ENCODE data around the gene LSS. TPM values are rescaled to one million over a fixed set of nuclear protein-coding genes. Genes with fewer than 3 reads are reported as not detected.
A peak's percentile ranks its signal among the peaks of the same experiment; 100 is the strongest.

LSS gene
- 26.7 and 32.9 TPM in 2 replicates for total RNA-seq (2014; rRNA removed; shearing (Covaris generic))

DNA sequence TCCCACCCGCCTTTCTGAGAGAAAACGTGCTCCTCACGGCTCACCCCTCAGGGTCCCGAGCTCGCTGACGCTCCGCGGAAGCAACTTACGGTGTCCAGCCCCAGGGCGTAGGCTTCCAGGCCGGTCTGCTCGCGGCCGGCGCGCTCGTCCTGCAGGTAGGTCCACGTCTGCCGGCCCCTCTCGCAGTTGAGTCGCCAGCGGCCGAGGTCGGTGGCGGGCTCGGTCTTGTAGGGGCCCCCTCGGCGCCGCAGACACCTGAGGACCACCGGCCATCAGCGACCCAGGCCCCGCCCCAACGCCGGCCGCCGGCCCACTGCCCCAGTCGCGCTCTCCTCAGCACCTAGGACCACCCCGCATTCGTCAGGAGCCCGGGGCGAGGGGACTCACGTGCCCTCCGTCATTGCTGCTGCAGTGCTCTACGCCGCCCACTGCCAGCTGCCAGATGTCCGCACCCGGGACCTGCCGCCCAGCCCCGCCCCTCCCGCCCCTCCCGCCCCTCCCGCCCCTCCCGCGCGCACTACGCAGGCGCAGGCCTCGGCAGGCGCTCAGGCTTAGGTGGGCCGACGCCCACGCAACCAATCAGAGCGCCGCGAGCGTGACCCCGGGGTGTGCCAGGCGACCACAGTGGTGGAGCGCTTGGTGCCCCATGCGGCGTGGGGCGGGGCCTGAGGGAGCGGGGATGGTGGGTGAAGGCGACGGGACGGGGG, at the start of gene LSS:
Gene LSS (minus strand): TSS at position 430 of the 707 bp plus-strand sequence. CDS start 29 bp downstream, at position 401.
- DNase-seq (ENCODE audit: low read depth) = peak; percentile 94

DNA sequence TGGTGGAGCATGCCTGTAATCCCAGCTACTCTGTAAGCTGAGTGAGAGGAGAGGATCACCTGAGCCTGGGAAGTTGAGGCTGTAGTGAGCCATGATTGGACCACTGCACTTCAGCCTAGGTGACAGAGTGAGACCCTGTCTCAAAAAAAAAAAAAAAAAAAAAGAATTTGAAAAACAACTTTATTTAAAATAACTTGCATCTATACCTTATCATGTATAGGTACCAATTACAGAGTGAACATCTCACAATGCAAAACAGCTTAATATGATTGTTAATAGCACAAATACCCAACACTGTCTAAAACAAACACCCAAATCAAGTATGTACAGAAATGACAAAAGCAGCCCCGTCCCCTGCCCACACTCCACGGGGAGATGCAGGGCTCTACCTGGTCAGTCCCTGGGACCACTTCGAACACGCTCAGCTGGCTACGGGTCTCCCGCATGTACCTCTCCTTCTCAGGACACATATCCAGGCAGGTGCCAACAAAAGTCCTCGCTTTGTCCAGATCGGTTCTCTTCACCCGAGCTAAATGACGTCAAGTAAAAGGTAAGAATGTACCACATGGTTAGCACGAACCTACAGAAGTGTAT, 46.3 kb upstream of the LSS start:
- no peak for DNase-seq (ENCODE audit: low read depth)

DNA sequence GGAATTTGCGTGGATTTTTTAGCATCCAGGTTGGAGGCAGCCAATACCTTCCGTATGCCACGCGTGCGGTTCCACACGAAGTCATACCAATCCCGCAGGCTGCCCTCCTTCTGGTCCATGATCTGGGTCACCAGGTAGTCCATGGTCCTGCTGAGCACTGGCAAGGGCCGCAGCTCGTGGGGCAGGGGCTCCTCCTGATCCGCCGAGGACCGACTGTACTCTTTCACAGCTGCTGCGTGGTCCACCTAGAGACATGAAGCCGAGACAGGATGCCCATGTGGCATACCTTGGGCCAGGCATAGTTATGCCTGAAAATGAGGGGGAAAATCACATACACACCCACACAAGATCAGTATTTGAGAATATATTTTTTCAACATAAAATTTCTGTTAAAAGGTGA, 44.8 kb upstream of the LSS start:
- no peak for DNase-seq (ENCODE audit: low read depth)

DNA sequence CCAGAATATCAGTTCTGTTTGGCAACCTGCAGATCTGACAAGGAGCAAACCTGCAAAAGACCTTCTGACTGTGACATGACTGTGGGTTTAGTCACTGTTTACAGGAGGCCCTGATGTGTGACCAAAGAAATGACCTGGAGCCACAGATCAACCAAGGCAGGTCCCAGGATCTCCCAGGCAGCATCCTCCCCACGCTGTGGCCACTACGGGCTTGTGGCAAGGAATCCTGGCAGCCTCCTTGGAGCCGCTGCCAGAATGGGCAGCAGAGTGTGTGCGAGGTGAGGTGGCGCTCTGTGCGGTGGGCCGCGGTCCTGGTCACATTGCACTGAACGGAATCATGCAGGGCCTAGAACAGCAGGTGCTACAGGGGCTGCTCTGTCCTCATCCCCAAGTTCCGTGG, 40.9 kb upstream of the LSS start:
- DNase-seq (ENCODE audit: low read depth) = no peak

- no peak for DNase-seq (ENCODE audit: low read depth)
These were observed 39.8 kb upstream of the LSS start for GRCh38 chr21:46268371-46268770.

GRCh38 chr21:46266946-46267345, 38.4 kb upstream of the LSS start:
- no peak for DNase-seq (ENCODE audit: low read depth)

- no peak for DNase-seq (ENCODE audit: low read depth)
These were observed 37.4 kb upstream of the LSS start for GRCh38 chr21:46265736-46266525.

DNA sequence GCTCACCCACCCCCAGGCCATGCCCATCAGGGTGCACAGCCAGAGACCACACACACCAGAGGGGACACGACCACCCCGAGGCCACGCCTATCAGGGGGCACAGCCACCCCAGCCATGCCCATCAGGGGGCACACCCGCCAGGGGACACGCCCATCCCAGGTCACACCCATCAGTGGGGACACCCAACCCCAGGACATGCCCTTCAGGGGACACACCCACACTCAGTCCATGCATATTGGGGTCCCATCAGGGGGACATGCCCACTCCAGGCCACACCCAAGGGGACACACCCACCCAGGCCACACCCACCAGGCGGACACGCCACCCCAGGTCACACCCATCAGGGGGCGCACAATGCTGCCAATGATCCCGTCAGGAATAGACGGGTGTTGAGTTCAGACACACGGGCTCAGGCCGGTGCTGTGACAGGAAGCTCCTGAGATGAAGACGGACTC, 36.1 kb upstream of the LSS start:
- DNase-seq (ENCODE audit: low read depth) = no peak

DNA sequence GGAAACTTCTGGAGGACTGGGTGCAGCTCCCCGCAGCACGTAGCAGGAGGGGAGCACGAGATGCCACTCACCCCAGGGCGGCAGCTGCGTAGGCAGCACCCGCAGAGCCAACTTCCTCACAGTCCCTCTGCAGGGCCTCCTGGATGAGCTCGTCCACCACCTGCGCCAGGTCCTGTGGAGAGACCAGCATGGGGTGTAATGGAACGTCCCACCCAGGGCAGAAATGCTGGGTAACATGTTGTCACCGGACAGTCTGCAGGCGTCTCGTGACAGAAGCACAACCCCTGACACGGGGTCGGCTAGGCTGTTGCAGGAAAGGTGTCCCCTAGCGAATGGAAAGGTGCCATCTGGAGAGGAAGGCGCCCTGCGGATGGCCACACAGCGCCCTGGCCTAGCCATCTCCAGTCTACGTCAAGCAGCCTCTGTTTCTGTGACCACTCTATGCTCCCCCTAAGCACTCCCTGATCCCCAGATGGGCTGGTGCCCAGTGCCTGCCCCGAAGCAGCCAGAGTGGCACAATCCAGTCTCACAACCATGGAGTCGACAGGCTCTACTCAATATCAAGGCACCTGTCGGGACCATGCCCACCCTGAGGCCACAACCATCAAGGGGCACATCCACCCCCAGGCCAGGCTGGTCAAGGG, 35.6 kb upstream of the LSS start:
- DNase-seq (ENCODE audit: low read depth) = no peak

GRCh38 chr21:46256501-46256994, 28.0 kb upstream of the LSS start:
- no peak for DNase-seq (ENCODE audit: low read depth)

DNA sequence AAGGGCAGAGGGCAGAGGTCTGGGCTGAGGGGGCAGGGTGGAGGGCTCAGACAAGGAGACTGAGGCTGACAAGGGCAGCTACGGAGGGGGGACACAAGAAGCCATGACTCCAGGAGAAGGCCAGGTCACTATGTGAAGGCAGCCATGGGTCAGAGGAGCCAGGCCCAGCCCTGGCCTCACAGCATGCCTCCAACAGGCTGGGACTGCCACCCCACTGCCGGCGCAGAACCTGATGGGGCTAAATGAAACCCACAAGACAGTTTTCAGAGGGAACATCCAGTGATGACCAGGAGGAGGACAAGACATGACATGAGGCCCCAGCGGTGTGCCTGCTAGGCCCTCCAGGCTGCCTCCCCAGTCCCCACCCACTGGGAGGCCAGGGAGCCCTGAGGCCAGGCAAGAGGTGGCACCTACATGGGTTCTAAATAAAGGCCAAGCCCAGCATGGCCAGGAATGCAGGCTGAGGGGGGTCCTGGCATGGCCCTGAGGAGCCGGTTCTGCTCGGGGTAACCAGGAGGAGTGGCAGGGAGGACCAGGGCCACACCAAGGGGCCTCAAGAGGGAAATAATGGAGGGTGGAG, 27.3 kb upstream of the LSS start:
- DNase-seq (ENCODE audit: low read depth) = no peak

DNA sequence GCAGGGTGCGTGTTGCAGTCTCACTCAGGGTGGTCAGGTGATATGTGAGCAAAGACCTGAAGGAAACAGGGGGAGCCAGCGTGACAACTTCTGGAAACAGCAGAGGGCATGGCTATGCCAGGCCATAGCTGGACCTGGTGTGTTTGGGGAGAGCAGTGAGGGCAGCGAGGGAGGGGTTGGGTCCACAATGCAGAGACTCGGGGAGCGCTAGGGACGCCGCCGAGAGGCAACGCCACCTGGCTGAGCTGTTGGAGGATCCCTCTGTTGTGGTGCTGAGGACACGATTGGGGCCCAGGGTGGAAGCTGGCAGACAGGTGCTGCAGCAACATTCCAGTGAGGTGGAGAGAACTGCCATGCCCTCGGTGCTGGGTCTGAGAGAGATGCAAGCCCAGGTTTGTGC, 26.6 kb upstream of the LSS start:
- no peak for DNase-seq (ENCODE audit: low read depth)

DNA sequence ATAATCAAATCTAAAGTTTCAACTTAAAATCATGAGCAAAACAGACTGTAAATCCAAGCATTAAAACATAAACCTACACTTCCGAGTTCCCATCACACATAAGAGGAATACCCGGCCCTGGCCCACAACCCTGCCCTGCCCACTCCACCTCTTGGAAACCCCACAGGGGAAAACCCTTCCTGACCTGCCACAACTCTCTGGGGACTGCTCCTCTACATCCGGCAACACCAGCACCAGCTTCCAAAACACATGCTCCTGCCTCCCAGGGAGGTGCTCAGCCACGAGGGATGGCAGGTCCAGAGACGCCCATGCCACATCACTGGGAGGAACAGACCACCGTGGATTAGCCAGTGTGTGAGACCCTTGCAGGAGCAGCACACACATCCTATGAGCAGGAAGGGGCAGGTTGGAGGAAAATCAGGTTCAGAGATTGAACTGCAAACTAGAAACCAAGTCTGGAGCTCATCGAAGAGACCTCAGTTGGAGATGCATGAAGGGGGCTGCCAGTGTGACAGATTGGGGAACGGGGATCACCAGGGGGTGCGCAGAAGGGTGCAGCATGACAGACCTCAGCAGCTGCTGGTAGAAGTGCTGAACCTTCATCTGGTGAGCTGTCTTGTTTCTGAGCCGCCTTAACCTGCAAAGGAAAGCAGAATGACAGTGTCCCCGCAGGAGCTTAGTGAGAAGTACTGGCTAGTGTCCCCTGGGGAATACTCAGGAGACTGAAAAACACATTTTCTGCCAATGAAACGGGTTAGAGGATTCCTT, 25.8 kb upstream of the LSS start:
- DNase-seq (ENCODE audit: low read depth) = no peak

- DNase-seq (ENCODE audit: low read depth) = no peak
These were observed 25.1 kb upstream of the LSS start for GRCh38 chr21:46253610-46254124.

GRCh38 chr21:46252840-46253239, 24.3 kb upstream of the LSS start:
- no peak for DNase-seq (ENCODE audit: low read depth)

- DNase-seq (ENCODE audit: low read depth) = no peak
These were observed 21.7 kb upstream of the LSS start for GRCh38 chr21:46250146-46250725.

GRCh38 chr21:46248827-46249226, 20.3 kb upstream of the LSS start:
- DNase-seq (ENCODE audit: low read depth) = no peak

- DNase-seq (ENCODE audit: low read depth) = no peak
These were observed 19.8 kb upstream of the LSS start for GRCh38 chr21:46248422-46248782.

DNA sequence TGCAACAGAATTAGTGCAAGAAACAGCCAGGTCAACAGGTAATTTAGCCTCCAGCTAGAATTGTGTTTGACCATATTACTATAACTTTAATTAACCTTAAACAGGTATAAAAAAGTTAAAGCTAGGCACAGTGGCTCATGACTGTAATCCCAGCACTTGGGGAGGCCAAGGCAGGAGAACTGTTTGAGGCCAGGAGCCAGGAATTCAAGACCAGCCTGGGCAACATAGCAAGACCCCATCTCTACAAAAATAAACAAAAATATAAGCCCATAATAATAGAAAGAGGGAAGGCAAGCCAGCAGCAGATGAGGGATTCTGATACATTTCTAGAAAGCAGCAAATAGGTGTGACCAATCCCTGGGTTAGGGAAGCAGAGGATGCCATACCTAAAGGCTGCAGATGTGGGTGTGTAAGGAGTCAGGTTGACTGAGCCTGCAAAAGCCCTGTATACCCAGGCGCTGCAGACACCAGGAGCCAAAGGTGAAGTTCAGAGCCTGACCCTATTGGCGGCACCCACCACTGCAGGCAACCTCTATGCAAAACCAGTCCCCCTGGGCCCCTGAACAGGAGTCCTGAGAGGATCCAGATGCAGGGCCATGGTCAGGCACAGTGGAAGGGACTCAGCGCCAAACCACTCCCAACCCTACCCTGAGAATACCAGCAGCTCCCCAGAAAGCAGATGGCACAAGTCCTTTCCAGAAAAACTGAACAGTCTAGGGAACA, 19.3 kb upstream of the LSS start:
- DNase-seq (ENCODE audit: low read depth) = no peak

- no peak for DNase-seq (ENCODE audit: low read depth)
These were observed 17.8 kb upstream of the LSS start for GRCh38 chr21:46246345-46246744.

Data from RPMI7951 (cell line).